ENCODE measurements around the gene RNU6-1.

The RNU6-1 gene

GRCh38 chr15:67806536-67806935, 33.3 kb downstream of the RNU6-1 start:
- peaks cover 21% of the 10 kb centered on the region for H3K27me3 Mint-ChIP-seq (ENCODE audit: low read depth, poor library complexity)
- no peak for TF ChIP-seq CTCF (IDR thresholded peaks at IDR 0.05)
- H3K4me1 Mint-ChIP-seq: peaks cover 61% of the 10 kb centered on the region
- H3K9me3 Mint-ChIP-seq: no peaks in the 10 kb centered on the region
- peaks cover 18% of the 10 kb centered on the region for H3K36me3 Mint-ChIP-seq (ENCODE audit: low read depth)
- H3K27ac Mint-ChIP-seq: no peak overlapping the region
- DNase-seq: no peak
- H3K4me3 Mint-ChIP-seq: no peak overlapping the region

- Mint-ChIP-seq H3K4me3 (no peak overlapping the region), H3K36me3 (ENCODE audit: low read depth) (peaks cover 18% of the 10 kb centered on the region), H3K4me1 (peaks cover 63% of the 10 kb centered on the region), H3K27ac (peak overlapping the region; percentile 54), H3K9me3 (no peaks in the 10 kb centered on the region), H3K27me3 (ENCODE audit: low read depth, poor library complexity) (peaks cover 21% of the 10 kb centered on the region)
- DNase-seq: no peak
- TF ChIP-seq CTCF (IDR thresholded peaks at IDR 0.05): no peak
These were observed 34.0 kb downstream of the RNU6-1 start for GRCh38 chr15:67805666-67806516.

GRCh38 chr15:67805008-67805665, 34.7 kb downstream of the RNU6-1 start:
- H3K27ac Mint-ChIP-seq: peak overlapping the region; percentile 54
- H3K4me1 Mint-ChIP-seq: peaks cover 61% of the 10 kb centered on the region

GRCh38 chr15:67803996-67804843, 35.6 kb downstream of the RNU6-1 start:
- peaks cover 16% of the 10 kb centered on the region for H3K36me3 Mint-ChIP-seq (ENCODE audit: low read depth)
- peak overlapping the region; percentile 44 for H3K4me3 Mint-ChIP-seq
- H3K27ac Mint-ChIP-seq: no peak overlapping the region
- peaks cover 53% of the 10 kb centered on the region for H3K4me1 Mint-ChIP-seq
- TF ChIP-seq CTCF (IDR thresholded peaks at IDR 0.05): no peak
- peaks cover 16% of the 10 kb centered on the region for H3K27me3 Mint-ChIP-seq (ENCODE audit: low read depth, poor library complexity)
- no peak for DNase-seq
- no peaks in the 10 kb centered on the region for H3K9me3 Mint-ChIP-seq

More at GRCh38 chr15:67805008-67805665, 34.7 kb downstream of the RNU6-1 start:
- TF ChIP-seq CTCF (IDR thresholded peaks at IDR 0.05): no peak
- DNase-seq: no peak
- H3K9me3 Mint-ChIP-seq: no peaks in the 10 kb centered on the region
- peaks cover 19% of the 10 kb centered on the region for H3K27me3 Mint-ChIP-seq (ENCODE audit: low read depth, poor library complexity)
- peaks cover 18% of the 10 kb centered on the region for H3K36me3 Mint-ChIP-seq (ENCODE audit: low read depth)
- no peak overlapping the region for H3K4me3 Mint-ChIP-seq

- peaks cover 7% of the 10 kb centered on the region for H3K36me3 Mint-ChIP-seq (ENCODE audit: low read depth)
- no peaks in the 10 kb centered on the region for H3K9me3 Mint-ChIP-seq
- no peak for TF ChIP-seq CTCF (IDR thresholded peaks at IDR 0.05)
- peaks cover 9% of the 10 kb centered on the region for H3K27me3 Mint-ChIP-seq (ENCODE audit: low read depth, poor library complexity)
- no peak overlapping the region for H3K4me3 Mint-ChIP-seq
- H3K4me1 Mint-ChIP-seq: peaks cover 53% of the 10 kb centered on the region
- H3K27ac Mint-ChIP-seq: no peak overlapping the region
- DNase-seq: no peak
These were observed 36.5 kb downstream of the RNU6-1 start for GRCh38 chr15:67803299-67803698.
